Measurements from ENCODE around the gene MCM7.
"Not testable (repeated sequence)": the region's sequence is repeated elsewhere in the genome, so short reads cannot be mapped to it uniquely, and the experiment has no call there.

Gene MCM7

DNA sequence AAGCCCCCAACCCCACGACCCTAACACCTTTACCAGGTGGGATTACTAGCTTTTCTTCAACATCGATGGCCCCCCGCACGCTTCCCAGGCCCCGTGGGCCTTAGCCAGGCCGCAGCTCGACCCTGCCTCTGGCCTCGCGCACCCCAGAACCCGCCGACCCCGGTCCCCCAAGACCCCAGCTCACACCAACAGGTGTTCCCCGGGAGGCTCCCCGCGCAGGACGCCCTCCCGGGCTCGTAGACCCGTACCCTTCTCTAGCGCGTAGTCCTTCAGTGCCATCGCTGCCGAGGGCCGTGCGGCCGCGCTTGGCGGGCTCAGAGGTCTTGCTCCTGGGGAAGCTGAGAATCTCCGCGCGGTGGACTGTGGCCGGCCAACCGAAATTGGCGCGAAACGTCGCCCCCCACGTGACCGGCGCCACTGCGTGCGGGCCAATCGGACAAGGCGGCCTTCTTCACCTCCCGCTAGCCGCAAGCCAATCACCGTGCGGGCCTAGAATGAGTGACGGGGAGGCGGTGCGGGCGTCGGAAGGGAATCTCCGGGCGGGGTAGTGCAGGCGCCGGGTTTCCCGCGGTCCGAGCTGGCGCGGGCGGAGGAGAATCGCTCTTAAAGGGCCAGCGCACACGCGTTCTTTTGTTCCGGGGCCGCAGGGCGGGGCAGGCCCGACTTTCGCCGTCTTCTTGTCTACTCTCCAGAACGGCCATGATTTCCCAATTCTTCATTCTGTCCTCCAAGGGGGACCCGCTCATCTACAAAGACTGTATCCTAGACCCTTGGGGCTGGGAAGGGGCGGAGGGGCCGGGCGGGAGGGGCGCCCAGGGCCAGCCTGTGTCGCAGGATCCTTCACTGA lies at the start of gene MCM7, which contains the start of gene AP4M1:
TSS of gene MCM7 (minus strand) at position 382 of the 847 bp plus-strand sequence. CDS start at position 279, 103 bp downstream.
TSS of gene AP4M1 (plus strand) at position 628 of the 847 bp plus-strand sequence. CDS start at position 700, 72 bp downstream.
- DNase-seq: peak; percentile 96

DNA sequence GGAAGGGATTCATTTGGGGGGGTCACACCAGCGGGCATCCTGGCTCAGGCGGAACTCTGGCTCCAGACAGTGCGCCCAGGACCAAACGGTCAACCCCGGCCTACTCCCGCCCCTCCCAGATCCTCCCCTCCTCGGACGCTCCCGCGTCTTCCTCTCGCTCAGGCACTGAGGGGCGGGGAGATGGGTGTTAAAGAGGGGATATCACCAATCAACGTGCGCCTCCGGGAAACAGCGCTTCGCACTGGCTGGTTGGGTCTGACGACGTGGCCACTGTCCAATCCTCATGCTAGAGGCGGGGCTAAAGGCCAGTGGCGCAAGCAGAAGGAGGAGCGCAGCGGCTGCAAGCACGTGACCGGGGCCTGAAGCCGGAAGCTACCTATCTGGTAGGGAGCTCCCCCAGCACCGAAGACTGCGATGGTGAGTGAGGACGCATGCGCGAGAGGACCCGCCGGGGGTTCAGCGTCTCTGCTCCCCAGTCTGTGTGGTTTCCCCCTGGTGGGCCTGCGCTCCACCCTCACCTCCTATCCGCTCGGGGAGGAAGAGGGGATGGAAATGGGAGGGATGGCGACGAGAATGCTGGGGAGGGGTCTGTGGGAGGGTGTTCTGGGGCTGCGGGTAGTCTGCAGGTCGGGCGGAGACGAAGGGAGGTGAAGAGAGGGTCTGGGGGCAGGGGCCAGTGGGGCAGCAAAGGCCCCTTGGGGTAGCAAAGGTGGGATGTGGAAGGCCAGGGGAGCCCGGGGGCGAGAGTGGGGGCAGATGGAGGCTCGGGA lies 47.5 kb upstream of the MCM7 start, which contains the start of gene LAMTOR4:
TSS of gene LAMTOR4 (plus strand) at position 360 of the 770 bp plus-strand sequence. CDS start at position 415, 55 bp downstream.
- DNase-seq: peak; percentile 97

DNA sequence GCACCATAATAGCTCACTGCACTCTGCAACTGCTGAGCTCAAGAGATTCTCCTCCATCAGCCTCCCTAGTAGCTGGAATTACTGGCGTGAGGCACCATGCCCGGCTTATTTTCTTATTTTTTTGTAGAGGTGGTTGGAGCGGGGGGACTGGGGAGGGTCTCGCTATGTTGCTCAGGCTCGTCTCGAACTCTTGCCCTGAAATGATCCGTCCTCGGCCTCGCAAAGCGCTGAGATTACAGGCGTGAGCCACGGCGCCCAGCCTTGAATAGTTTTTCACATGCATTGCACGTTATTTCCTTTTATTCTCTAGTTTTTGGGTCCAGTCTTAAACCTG lies 47.0 kb upstream of the MCM7 start:
- no peak for DNase-seq

DNA sequence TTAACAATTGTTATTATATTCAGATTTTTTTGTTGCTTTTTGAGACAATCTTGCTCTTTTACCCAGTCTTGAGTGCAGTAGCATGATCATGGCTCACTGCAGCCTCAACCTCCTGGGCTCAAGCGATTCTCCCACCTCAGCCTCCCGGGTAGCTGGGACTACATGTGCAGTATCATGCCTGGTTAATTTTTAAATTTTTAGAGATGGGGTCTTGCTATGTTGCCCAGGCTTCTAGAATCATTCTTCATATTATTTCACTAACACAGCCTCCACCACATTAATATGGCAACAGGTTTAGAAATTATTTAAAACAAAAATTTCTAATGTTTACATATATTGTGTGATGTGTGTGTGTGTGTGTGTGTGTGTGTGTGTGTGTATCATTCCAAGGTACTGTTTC lies 46.1 kb upstream of the MCM7 start:
- DNase-seq: no peak

DNA sequence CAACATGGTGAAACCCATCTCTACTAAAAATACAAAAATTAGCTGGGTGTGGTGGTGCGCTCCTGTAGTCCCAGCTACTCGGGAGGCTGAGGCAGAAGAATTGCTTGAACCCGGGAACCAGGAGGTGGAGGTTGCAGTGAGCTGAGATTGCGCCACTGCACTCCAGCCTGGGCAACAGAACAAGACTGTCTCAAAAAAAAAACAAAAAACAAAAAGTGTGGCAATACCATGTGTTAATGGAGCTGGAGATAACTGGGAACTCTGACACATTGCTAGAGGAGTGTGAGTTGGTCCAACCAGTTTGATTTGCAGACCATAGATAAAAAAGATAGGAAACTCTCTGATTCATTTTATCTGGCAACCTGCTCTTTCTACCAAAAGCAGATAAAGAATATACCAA lies 45.2 kb upstream of the MCM7 start:
- DNase-seq: not testable (repeated sequence)

DNA sequence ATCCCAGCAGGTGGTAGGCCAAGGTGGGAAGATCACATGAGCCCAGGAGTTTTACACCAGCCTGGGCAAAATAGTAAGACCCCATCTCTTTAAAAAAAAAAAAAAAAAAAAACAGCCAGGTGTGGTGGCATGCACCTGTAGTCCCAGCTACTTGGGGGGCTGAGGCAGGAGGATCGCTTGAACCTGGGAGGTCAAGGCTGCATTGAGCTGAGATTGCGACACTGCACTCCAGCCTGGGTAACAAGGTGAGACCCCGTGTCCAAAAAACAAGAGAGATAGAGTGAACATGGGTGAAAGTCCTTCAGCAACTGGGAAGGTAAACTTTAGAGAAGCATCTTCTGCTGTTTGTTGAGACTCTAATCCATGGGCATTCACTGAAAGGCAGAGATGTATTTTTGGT lies 41.3 kb upstream of the MCM7 start:
- no peak for DNase-seq

DNA sequence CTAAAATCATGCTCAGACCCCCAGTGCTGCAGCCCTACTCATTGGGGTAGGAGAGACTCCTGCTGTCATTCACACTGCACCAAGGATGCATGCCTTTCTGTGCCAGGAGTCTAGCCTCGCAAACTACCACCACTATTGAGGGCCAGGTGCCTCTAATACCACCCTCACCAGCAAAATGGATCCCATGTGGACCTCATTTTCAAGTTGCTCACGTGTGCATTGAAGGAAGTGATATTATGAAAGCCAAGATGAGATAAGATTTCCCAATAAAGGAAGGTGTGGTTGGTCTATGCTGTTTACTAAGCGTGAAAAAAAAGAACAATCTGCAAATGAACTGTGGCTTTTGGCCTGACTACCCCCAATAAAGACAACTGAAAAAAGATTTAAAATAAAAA lies 40.4 kb upstream of the MCM7 start:
- DNase-seq: no peak

DNA sequence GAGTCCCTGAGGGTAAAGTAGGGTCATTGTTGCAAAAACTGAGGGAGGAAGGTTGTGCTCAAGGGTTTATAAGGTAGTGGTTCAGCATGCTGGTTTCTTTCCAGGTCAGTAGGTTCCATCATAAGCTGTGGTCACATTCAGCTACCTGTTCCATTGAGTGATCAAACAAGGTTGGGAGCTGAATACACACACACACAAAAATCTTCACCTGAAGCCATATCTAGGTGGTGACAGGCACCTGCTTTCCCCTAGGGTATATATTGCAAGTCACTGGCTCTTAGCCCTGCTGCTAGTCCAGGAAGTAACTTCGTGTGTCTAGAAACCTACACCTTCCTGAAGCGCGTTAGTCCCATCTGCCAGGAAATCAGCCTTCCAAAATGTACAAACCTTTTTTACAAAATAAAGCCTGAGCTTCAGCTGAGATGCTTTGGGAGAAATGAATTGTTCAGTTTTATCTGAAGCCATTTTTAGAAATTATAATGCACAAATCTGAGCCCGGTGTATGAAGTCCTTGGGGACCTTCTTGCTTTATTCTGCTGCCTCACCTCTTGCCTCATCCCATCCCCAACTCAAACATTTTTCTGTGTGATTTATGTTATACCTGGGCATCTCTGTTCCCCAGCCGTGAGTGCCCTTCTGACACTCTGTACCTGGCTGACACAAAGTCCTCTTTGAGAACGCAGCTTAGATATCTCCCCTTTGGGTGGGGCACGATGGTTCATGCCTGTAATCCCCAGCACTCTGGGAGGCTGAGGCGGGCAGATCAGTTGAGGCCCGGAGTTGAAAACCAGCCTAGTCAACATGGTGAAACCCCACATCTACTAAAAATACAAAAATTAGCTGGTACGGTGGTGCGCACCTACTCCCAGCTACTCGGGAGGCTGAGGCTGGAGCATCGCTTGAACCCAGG lies 36.9 kb upstream of the MCM7 start:
- no peak for DNase-seq

DNA sequence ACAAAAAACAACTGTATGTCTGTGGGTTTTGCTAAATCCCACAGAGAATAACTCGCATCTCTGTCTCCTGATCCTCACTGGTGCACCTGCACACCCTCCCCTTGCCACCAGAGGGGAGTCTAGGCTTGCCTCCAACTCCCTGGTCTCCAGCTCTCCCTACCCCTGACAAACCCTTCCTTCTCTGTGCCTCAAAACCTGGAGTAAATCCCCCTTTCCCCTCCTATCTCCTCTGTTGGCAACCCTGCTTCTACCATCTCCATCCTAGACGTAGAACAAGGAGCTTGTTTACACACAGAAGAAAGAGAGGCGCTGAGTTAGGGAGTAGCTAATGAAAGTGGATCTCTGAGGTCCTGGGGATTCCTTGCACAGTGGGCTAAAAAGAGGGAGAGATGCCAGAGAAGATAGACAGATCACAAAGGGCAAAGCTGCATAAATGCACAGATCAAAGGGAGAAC lies 31.5 kb upstream of the MCM7 start:
- no peak for DNase-seq

DNA sequence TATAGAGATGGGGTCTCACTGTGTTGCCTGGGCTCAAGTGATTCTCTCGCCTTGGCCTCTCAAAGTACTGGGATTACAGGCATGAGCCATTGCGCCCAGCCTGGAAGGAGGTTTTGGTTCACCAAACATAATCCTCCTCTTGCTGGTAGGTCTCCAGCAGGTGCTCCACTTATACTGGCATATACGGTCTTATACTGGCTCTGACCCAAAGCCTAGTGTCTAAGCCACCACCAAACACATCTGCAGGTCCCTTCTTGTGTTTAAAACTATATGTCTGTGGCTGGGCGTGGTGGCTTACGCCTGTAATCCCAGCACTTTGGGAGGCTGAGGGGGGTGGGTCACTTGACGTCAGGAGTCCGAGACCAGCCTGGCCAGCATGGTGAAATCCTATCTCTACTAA lies 30.9 kb upstream of the MCM7 start:
- DNase-seq: no peak

DNA sequence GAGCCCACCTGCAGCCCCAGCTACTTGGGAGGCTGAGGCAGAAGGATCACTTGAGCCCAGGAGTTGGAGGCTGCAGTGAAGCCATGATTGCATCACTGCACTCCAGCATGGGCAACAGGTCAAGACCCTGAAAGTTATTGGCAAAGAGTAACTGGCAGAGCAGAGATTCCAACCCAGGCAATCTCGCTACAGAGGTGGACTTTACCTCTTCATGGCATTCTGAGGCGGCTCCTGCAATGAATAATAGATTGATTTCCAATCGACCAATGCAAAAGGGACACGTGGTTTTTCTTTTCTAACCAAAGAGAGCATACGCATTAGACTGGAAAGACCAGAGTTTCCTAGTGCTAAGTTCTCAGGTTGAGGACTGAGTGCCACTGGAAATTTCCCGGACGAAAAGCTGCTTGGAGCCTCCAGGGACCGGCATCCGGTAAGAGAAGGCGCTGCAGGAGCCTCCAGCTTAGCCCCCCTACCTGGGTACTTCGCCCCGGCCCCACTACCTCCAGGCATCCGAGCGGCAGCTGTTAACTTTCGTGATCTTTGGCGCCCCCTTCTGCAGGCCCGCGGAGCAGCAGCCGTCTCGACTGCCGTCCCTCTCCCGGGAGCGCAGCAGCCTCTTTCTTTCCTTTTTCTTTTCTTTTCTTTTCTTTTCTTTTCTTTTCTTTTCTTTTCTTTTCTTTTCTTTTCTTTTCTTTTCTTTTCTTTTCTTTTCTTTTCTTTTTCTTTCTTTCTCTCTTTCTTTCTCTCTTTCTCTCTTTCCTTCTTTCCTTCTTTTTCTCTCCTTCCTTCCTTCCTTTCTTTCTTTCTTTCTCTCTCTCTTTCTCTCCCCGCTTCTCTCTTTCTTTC lies 29.6 kb upstream of the MCM7 start:
- DNase-seq: peak; percentile 20

DNA sequence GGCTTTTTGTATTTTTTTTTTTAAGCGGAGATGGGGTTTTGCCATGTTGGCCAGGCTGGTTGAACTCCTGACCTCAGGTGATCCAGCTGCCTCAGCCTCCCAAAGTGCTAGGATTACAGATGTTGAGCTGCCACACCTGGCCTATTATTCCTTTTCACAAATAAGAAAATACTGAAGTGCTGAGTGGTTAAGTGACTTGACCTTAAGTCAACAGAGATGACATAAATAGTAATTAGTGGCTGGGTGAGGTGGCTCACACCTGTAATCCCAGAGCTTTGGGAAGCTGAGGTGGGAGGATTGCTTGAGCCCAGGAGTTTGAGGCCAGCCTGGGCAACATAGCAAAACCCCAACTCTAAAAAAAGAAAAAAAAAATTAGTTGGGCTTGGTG lies 29.0 kb upstream of the MCM7 start:
- not testable (repeated sequence) for DNase-seq

DNA sequence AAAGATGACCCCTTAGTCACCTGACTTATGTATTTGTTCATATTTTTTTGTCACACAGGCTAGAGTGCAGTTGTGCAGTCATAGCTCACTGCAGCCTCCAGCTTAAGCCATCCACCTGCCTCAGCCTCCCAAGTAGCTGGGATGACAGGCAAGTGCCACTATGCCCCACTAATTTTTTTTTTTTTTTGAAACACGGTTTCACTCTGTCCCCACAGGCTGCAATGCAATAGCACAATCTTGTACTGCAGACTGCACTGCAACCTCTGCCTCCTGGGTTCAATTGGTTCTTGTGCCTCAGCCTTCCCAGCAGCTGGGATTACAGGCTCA lies 27.4 kb upstream of the MCM7 start:
- DNase-seq: no peak

DNA sequence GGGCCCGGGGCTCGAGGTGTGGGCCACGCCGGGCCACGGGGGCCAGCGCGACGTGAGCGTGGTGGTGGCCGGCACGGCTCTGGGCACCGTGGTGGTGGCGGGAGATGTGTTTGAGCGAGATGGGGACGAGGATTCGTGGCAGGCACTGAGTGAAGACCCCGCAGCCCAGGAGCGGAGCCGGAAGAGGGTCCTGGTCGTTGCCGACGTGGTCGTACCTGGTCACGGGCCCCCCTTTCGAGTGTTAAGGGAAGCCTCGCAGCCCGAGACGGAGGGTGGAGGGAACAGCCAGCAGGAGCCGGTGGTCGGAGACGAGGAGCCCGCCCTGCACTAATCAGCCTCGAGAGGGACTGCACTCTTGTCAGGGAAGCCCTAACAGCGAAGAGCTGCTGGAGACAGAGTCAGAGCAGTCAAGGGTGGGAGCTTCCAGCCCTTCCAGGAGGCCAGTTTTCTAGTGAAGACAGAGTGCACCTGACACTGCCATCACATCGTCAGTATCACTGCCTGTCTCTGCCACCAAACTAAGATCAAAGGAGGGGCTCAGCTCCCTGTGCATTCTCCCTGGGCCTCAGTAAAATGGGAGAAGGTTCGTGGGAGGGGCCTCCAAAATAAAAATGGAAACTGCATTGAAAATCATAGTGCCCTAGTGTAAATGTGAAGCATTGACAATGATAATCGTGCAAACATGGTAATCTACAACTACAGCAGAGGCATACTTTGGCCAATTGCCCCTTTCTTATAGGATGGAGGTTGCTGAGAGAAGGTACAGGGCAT lies 26.9 kb upstream of the MCM7 start:
- DNase-seq: no peak

DNA sequence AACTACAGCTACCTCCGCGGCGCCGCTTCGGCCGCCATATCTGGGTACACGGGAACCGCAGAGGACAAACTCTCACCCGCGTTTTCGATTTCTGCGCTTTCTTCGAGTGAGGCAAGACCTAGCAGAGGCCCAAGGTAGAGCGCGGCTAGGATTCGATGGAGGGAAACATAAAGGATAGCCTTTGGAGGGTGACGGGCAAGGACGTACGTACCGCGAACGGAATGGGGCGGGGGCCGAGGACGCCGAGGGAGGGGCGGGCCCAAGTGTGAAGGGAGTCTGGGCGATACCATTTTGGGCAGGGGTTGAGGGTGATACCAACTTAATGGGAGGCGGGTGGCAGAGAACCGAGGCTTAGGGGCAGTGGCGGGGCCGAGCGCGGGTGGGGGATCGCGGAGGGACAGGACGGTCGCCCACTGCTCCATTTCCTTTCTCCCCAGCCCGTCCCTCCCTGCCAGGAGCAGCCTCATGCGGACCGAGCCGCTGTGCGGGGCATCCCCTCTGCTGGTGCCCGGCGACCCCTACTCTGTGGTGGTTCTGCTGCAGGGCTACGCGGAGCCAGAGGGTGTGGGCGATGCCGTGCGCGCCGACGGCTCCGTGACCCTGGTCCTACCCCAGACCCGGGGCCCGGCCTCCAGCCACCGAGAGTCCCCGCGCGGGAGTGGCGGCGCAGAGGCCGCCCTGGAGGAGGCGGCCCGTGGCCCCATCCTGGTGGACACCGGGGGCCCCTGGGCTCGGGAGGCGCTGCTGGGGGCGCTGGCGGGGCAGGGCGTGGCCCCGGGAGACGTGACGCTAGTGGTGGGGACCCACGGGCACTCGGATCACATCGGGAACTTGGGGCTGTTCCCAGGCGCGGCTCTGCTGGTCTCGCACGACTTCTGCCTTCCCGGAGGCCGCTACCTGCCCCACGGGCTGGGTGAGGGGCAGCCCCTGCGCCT lies 26.0 kb upstream of the MCM7 start, which contains the start of gene MBLAC1:
TSS of gene MBLAC1 (plus strand) at position 37 of the 935 bp plus-strand sequence. CDS start at position 466, 429 bp downstream.
- peak; percentile 80 for DNase-seq

DNA sequence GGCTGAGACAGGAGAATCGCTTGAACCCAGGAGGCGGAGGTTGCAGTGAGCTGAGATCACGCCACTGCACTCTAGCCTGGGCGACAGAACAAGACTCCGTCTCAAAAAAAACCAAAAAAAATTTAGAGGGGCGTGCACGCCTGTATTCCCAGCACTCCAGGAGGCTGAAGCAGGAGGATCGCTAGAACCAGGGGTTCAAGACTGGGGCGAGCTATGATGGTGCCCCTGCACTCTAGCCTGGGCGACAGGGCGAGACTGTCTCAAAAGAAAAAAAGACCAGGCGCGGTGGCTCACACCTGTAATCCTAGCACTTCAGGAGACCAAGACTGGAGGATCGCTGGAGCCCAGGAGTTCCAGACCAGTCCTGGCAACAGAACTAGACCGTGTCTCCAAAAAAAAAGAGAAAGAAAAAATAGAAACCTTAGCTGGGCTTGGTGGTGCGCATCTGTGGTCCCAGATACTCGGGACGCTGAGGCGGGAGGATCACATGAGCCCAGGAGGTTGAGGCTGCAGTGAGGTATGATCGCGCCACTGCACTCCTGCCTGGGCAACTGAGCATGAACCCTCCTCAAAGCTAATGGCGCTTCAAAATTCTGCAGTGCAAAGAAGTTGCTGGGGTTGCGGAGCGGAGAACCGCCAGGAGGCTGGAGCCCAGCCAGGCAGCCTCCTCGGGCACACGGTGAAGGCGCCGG lies 25.2 kb upstream of the MCM7 start:
- no peak for DNase-seq

DNA sequence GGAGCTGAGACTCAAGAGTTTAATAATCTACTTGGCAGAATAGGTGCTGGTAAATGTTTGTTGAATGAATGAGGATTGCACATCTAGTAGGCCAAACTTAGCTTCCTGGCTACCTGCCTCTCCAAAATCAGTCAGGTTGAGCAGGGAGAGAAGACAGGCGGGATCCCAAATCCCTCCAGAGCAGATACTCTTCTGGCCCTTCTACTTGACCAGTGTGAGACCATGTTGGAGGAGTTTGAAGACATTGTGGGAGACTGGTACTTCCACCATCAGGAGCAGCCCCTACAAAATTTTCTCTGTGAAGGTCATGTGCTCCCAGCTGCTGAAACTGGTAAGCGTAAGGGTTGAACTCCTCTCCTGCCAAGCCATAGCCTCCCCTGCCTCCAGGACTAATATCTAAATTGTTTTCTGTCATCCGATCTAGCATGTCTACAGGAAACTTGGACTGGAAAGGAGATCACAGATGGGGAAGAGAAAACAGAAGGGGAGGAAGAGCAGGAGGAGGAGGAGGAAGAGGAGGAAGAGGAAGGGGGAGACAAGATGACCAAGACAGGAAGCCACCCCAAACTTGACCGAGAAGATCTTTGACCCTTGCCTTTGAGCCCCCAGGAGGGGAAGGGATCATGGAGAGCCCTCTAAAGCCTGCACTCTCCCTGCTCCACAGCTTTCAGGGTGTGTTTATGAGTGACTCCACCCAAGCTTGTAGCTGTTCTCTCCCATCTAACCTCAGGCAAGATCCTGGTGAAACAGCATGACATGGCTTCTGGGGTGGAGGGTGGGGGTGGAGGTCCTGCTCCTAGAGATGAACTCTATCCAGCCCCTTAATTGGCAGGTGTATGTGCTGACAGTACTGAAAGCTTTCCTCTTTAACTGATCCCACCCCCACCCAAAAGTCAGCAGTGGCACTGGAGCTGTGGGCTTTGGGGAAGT lies 23.4 kb upstream of the MCM7 start:
- DNase-seq: no peak

DNA sequence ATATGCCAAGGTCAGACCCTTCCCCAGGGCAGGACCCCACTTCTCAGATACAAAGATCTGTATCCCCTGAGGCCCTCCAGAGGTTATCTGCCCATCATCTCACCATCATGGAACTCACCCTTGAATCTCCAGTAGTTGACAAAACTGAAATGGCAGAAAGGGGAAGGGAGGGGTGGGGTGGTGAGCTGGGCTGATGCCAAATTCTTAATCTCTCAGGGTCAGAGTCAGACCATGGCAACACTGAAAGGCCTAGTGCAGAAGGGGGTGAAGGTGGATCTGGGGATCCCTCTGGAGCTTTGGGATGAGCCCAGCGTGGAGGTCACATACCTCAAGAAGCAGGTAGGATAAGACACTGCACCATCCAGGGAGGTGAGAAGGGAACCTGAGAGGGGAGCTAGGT lies 21.4 kb upstream of the MCM7 start:
- no peak for DNase-seq
